GM21447 (cell line): ENCODE results near the gene GRAMD2B.
A peak's percentile ranks its signal among the peaks of the same experiment; 100 is the strongest.

Experiments
- ATAC-seq: cut with Tn5 transposase; IDR thresholded peaks from one replicate; pipeline ENCODE4 v1.9.1; 2021; ENCODE audit not compliant: unreplicated experiment

The GRAMD2B gene

DNA sequence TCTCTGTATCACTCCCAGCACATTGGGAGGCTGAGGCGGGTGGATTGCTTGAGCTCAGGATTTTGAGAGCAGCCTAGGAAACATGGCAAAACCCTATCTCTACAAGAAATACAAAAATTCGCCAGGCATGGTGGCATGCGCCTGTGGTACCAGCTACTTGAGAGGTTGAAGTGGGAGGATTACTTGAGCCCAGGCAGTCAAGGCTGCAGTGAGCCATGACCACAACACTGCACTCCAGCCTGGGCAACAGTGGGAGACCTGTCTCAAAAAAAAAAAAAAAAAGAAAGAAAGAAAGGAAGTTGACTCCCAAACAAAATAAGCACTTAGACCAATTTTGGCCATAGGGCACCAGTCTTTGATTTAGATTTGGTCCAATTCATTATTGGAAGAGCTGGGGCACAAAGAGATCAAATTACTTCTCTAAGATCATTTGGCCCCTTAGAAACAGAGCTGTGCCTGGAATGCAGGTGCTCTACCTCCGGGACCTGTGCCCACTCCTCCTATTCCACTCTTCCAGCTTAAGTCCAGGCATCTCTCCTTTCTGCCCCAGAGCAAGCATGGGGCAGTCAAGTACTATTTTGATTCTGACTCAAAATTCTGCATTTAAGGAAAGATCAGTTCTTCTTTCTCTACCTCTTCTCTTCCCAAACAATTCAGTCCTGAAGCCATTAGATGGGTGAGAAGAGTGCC lies 112.8 kb downstream of the GRAMD2B start:
- ATAC-seq: no peak

DNA sequence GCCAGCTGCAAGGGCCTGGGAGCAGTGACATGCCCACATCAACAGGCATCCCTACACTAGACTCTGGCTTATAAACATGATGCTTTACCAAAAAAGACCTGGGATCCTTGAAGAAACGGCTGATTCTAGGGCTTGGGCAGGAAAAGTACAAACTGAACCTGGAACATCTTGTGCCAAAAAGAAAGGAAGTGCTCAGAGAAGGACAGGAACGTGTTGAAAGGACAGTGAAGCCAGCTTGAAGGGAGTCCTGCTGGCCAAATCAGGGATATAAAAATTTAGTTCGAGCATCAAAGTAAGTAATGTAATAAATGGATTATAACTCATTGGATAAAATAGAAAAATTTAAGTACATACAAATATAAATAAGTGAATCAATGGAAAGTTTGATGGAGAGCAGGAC lies 113.7 kb downstream of the GRAMD2B start:
- no peak for ATAC-seq

GRCh38 chr5:126538579-126538978 lies 115.4 kb downstream of the GRAMD2B start:
- ATAC-seq: no peak

DNA sequence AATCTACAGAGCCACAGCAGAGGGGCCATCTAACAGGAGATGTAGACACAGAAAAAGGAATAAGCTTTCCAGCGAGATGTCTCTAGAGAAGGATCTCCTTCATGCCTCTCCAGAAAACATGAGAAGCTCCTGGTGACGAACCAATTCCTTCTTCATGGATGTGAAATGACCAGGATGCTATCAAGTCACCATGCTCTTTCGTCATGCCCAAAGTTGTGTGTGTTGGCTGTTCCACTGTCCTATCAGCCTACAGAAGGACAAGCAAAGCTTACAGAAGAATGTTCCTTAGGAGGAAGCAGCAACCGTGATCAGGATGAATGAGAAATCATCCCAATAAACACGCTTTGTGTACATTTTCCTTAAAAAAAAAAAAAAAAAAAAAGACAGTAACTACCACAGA lies 117.4 kb downstream of the GRAMD2B start:
- ATAC-seq: no peak

GRCh38 chr5:126542441-126542840 lies 119.2 kb downstream of the GRAMD2B start:
- peak; percentile 58 for ATAC-seq

DNA sequence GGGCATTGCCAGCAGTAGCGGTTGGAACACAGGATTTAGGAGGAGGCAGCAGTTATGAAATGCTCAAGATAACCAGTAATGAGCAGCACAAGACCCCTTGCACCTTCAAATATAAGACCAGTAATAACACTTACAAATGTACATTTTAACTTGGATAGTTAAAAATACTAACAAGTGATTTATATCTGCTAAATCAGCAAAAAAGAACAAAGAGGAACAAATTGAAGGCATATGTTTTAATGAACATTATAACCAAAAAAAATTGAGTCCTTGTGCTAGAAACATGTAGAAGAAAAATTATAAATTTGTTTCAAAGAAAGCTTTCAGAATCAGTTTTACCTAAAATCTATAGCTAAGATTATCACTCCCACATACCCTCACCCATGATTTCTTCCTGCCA lies 119.8 kb downstream of the GRAMD2B start:
- ATAC-seq: no peak

DNA sequence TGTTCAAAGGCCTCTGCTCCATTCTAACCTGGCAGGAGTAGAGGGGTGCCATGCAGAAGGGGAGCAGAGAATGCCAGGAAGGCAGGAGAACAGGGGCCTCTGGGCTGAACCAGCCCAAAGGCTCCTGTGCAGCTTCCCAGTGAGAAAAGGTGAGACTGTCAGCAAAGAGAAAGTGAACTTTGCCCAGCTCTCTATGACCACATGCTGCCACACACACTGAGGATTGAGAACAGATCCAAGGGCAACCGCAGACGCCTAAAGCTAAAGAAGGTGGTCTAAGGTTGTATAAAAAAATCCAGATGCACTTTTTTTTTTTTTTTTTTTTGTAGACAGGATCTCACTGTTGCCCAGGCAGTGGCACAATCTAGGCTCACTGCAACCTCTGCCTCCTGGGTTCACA lies 120.5 kb downstream of the GRAMD2B start:
- ATAC-seq: no peak
